Tibial nerve (tissue), 3 donors: ENCODE measurements around the gene CSNK1D.

Experiments used
- POLR2A ChIP-seq, 2 donors: fragments of 450-650 bp; IDR thresholded peaks; one replicate each; pipeline ENCODE4 v1.6.1; 2017; ENCODE audit warnings: antibody characterized with exemption in 2 of 2, mild to moderate bottlenecking in 2 of 2, moderate library complexity in 2 of 2
- TF ChIP-seq, protein P1 (sequence below), 5 experiments: fragments of 200-600 bp in 3 of 5; fragments of 450-650 bp in 2 of 5; sonication (generic) in 3 of 5; IDR thresholded peaks; one replicate each; pipeline ENCODE4 v1.5.1; 2016 to 2019; ENCODE audit warnings: antibody characterized with exemption in 5 of 5, mild to moderate bottlenecking in 3 of 5, moderate library complexity in 2 of 5

DNA sequence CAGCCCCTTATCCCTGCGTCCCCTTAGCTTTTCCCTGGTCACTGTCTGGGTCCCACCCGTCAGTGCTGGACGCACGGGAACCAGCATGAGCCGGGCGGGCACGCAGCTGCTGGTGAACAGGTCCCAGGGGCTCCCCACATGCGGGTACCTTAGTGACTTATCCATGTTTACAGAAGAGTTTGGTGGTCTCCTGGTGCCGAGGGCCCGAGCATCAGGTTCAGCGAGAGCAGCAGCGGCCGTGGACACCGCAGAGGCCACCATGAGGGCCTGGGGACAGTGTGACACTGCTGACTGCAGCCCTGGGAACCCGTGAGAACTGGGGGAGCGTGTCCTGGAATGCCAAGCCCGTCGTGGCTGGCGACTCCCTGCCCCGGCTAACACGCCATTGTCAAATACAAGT lies 37.4 kb upstream of the CSNK1D start:
- TF ChIP-seq, protein P1, sequence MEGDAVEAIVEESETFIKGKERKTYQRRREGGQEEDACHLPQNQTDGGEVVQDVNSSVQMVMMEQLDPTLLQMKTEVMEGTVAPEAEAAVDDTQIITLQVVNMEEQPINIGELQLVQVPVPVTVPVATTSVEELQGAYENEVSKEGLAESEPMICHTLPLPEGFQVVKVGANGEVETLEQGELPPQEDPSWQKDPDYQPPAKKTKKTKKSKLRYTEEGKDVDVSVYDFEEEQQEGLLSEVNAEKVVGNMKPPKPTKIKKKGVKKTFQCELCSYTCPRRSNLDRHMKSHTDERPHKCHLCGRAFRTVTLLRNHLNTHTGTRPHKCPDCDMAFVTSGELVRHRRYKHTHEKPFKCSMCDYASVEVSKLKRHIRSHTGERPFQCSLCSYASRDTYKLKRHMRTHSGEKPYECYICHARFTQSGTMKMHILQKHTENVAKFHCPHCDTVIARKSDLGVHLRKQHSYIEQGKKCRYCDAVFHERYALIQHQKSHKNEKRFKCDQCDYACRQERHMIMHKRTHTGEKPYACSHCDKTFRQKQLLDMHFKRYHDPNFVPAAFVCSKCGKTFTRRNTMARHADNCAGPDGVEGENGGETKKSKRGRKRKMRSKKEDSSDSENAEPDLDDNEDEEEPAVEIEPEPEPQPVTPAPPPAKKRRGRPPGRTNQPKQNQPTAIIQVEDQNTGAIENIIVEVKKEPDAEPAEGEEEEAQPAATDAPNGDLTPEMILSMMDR (IDR thresholded peaks at IDR 0.05) = no peak
- no peak for TF ChIP-seq POLR2A (IDR thresholded peaks at IDR 0.05)
